ENCODE data around the gene MPP3.

GRCh38 chr17:43878260-43879175, 45.6 kb upstream of the MPP3 start:
- no peak for TF ChIP-seq ZNF747 (tag by site-specific recombination; IDR thresholded peaks at IDR 0.05)
- peak; percentile 98 for TF ChIP-seq CTCF (tag by site-specific recombination; IDR thresholded peaks at IDR 0.05)
- no peak for TF ChIP-seq ZNF121 (tag by site-specific recombination; IDR thresholded peaks at IDR 0.05)
- peak; percentile 50; the same call in 1 of the 2 replicates for TF ChIP-seq PRDM10 (tag by site-specific recombination; IDR thresholded peaks at IDR 0.05)
- TF ChIP-seq ZNF549 (tag by site-specific recombination; IDR thresholded peaks at IDR 0.05): no peak
- TF ChIP-seq ZNF311 (tag by site-specific recombination; IDR thresholded peaks at IDR 0.05; ENCODE audit: borderline replicate concordance): no peak
- TF ChIP-seq ZNF274 (IDR thresholded peaks at IDR 0.05; ENCODE audit: low read length): no peak
- TF ChIP-seq ZNF274 (tag by site-specific recombination; IDR thresholded peaks at IDR 0.05; ENCODE audit: borderline replicate concordance): no peak
- TF ChIP-seq ZNF510 (tag by site-specific recombination; IDR thresholded peaks at IDR 0.05; ENCODE audit: insufficient replicate concordance): no peak
- TF ChIP-seq, protein P1, sequence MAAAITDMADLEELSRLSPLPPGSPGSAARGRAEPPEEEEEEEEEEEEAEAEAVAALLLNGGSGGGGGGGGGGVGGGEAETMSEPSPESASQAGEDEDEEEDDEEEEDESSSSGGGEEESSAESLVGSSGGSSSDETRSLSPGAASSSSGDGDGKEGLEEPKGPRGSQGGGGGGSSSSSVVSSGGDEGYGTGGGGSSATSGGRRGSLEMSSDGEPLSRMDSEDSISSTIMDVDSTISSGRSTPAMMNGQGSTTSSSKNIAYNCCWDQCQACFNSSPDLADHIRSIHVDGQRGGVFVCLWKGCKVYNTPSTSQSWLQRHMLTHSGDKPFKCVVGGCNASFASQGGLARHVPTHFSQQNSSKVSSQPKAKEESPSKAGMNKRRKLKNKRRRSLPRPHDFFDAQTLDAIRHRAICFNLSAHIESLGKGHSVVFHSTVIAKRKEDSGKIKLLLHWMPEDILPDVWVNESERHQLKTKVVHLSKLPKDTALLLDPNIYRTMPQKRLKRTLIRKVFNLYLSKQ (tag by site-specific recombination; IDR thresholded peaks at IDR 0.05; ENCODE audit: borderline replicate concordance): no peak
- peak; percentile 39; the same call in 1 of the 2 replicates for TF ChIP-seq GLIS2 (tag by site-specific recombination; IDR thresholded peaks at IDR 0.05)
- TF ChIP-seq ZNF24 (tag by site-specific recombination; IDR thresholded peaks at IDR 0.05): no peak
- no peak for TF ChIP-seq ZNF350 (tag by site-specific recombination; IDR thresholded peaks at IDR 0.05)
- TF ChIP-seq PRDM1 (tag by site-specific recombination; IDR thresholded peaks at IDR 0.05): peak; percentile 90
- no peak for TF ChIP-seq ZNF585B (tag by site-specific recombination; IDR thresholded peaks at IDR 0.05)
